ENCODE data around the gene CAPN7.

Gene CAPN7

DNA sequence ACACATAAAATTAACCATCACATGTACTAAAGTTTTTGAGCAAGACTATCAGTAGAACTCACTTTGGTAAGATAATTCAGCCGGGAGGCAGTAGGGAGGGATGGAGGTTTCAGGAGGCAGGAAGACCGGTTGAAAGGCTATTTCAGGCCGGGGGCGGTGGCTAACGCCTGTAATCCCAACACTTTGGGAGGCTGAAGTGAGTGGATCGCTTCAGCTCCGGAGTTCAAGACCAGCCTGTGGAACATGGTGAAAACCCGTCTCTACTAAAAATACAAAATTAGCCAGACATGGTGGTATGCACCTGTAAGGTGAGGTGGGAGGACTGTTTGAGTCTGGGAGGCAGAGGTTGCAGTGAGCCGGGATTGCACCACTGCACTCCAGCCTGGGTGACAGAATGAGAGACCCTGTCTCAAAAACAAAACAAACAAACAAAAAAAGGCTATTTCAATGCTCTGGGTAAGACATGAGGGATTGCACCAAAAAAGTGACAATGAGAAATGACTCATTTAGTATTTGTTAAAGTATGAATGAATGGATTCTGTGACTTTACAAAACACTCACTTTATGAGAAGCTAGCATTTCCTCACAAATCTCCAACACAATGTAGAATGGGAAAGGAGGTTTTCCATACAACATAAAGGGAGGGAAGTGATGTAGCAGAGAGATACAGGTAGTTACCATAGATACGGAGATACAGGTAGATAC lies 82.4 kb downstream of the CAPN7 start:
- no peak overlapping the region for H3K4me3 ChIP-seq (ENCODE audit: low read length)
- DNase-seq (ENCODE audit: low read depth) = no peak
- TF ChIP-seq, protein P1, sequence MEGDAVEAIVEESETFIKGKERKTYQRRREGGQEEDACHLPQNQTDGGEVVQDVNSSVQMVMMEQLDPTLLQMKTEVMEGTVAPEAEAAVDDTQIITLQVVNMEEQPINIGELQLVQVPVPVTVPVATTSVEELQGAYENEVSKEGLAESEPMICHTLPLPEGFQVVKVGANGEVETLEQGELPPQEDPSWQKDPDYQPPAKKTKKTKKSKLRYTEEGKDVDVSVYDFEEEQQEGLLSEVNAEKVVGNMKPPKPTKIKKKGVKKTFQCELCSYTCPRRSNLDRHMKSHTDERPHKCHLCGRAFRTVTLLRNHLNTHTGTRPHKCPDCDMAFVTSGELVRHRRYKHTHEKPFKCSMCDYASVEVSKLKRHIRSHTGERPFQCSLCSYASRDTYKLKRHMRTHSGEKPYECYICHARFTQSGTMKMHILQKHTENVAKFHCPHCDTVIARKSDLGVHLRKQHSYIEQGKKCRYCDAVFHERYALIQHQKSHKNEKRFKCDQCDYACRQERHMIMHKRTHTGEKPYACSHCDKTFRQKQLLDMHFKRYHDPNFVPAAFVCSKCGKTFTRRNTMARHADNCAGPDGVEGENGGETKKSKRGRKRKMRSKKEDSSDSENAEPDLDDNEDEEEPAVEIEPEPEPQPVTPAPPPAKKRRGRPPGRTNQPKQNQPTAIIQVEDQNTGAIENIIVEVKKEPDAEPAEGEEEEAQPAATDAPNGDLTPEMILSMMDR (conservative IDR thresholded peaks at IDR 0.05; ENCODE audit: low read length) = no peak

DNA sequence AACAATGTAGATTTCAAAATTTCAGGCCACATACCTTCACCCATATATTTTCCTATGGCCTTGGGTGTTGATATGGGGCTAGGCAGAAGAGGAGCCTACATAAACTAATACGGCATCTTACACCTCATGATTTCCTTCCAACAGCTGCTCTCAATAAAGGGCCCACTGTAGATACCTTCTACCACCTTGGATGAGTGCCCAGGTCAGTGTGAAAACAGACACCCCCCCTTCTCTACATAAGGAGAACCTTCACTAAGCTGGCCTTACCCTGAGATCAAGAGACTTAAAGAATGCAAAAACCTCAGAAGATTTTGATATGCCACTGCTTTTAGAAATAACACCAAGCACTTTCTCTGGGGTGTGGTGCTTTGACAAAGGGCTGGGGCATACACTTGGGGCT lies 83.6 kb downstream of the CAPN7 start:
- no peak overlapping the region for H3K4me3 ChIP-seq (ENCODE audit: low read length)
- TF ChIP-seq, protein P1 (conservative IDR thresholded peaks at IDR 0.05; ENCODE audit: low read length) = no peak

DNA sequence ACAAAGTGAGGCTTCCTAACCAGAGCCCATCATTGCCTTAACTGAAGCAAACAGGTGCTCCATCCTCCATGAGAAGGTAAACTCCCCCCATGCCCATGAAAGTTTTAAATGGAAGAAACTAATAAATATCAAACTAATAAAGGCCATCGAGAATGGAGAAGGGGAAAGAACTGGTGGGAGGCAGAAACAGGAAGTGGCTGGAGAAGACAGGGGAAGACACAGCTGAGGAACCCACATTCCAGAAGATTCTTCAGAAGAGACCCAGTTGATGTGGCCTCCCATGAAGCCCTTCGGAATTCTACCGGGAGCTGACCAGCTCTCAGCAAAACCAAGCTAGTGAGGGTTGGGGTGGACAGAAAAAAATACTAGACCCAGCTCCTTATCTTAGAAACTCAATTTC lies 84.7 kb downstream of the CAPN7 start:
- no peak overlapping the region for H3K4me3 ChIP-seq (ENCODE audit: low read length)
- TF ChIP-seq, protein P1 (conservative IDR thresholded peaks at IDR 0.05; ENCODE audit: low read length) = no peak
- DNase-seq (ENCODE audit: low read depth) = no peak

More for the DNA sequence above, 83.6 kb downstream of the CAPN7 start:
- no peak for DNase-seq (ENCODE audit: low read depth)

DNA sequence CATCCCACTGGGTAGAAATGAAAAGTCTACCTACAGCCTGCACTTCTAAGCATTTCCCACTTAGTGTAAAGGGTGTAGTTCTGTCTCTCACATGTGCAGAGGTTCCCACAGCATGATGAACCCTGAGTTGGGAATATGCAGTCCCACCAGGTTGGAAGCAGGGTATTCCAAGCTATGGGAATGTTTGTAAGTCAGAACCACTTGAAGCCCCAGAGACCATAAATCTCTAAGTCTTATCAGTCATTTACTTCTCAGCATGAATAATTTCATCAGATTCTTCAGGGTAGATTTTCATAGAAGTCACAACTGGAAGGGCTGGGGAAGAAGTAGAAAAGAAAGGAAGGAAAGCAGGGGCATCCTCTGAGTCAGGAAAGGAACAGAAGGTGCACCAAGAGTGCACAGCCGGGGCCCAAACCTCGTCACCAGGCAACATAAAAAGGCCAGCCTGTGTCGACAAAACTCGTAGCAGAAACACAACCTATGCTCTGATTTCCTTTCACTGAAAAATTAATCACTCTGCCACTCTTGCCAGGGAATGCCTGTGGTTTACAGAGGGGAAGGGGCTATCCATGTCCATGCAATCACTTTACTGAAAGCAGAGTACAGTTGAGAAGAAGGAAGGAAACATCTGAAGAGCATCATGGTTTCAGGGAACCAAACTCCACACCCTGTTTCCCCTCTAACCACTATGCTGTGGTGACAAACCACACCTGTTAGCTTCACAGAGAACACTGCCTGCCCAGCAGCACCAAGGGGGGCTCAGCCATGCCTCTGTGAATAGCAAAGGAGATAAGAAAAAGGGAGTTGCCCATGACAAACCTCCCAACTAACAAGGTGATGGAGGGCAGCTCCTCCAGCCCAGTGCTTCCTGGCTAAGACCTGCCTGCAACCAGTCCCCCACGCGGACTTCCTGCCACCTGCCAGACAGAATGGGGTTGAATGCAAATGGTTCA lies 85.8 kb downstream of the CAPN7 start:
- H3K4me3 ChIP-seq (ENCODE audit: low read length) = no peak overlapping the region
- TF ChIP-seq, protein P1 (conservative IDR thresholded peaks at IDR 0.05; ENCODE audit: low read length) = no peak
- no peak for DNase-seq (ENCODE audit: low read depth)

DNA sequence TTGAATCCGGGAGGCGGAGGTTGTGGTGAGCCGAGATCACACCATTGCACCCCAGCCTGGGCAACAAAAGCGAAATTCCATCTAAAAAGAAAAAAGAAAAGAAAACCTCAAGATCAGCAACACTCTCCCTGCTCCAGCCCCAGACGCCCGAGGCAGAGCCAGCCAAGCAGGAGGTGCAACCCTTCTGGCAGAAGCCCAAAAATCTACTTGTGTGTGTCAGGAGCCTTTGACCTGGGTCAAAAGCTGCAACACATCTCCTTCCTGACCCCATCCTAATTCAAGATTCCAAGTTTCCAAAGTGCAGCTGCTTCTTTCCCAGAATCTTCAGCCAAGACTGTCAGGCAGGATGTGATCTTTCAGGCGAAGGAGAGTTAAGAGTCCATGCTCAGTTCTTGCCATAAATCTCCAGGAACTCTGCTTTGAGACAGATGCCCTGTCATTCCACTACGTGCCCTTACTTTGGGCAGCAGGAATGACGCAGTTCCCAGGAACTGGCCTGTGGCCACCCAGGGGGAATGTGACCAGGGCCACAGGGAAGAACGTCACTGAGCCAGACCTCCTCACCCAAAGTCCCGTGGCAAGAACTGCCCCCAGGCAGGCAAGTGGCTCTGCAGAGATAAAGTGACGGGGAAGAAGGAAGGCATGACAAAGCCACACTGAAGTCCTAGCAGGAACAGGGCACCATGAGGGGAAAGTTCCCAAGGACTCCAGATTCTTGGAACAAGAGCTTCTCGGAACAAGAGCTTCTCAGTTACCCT lies 86.9 kb downstream of the CAPN7 start:
- no peak overlapping the region for H3K4me3 ChIP-seq (ENCODE audit: low read length)
- no peak for DNase-seq (ENCODE audit: low read depth)
- TF ChIP-seq, protein P1 (conservative IDR thresholded peaks at IDR 0.05; ENCODE audit: low read length) = no peak

DNA sequence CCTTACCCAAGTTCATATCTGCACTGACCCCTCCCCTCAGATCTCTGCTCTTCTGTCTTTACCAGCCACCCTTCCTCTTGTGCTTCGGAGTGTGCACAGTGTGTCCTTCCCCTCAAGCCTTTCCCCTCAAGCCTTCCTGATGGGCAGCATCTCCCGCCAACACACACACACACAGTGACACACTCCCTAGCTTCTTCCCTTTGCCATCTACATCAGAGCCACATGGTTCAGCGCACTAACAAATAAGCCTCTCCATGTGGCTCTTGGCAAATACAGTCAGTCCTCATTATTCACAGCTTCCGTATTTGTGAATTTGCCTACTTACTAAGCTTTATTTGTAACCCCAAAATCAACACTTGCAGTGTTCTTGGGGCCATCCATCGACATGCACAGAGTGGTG lies 88.9 kb downstream of the CAPN7 start:
- TF ChIP-seq, protein P1 (conservative IDR thresholded peaks at IDR 0.05; ENCODE audit: low read length) = no peak
- H3K4me3 ChIP-seq (ENCODE audit: low read length) = no peak overlapping the region
- DNase-seq (ENCODE audit: low read depth) = no peak

Data from AG10803 (cell line).